ENCODE results near the gene CLK1.

DNA sequence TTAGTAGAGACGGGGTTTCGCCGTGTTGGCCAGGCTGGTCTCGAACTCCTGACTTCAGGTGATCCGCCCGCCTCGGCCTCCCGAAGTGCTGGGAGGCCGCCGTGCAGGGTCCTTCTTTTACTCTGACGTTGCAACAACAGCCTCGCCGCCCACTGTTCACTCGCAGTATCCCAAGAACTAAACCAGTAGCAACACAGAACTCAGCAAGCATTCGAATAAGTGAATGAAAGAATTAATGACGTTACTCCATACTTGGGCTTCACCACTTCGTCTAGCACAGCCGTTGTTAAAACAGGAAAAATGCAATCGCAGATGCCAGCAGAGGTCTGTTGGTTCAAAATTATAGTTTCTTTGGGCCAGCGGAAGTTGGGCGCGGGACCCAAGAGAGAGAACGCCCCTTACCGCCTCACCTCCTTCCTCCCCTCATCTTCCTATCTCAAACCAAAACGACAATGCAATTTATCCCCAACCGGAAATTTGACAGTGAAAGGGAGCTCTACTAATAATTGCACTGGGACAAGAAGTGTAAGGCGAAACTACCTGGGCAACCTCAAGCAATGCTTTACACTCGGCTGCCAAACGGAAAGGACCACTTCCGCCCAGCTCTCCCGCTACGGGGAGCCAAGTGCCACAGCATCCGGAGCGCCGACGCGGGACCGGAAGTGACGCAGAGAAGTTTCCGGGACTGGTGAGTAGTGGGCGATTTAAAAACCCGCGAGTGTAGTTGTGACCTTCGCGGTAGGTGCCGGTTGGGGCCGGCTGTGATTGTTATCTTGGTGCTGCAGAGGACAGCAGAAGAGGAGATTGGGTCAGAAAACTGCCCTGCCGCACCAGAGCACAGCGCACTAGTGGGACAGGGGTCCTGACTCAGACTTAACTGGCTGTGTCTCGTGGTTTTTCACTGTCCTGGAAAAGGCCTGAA lies 24.5 kb upstream of the CLK1 start, which contains the start of the genes NIF3L1 and PPIL3:
- TF ChIP-seq CTCF (IDR thresholded peaks at IDR 0.05; ENCODE audit: insufficient read depth, low read length) = no peak
- peak; percentile 99 for TF ChIP-seq GABPA (IDR thresholded peaks at IDR 0.05; ENCODE audit: low read depth)
- TF ChIP-seq REST (IDR thresholded peaks at IDR 0.05; ENCODE audit: insufficient replicate concordance, low read depth) = peak; percentile 83
- TF ChIP-seq POLR2AphosphoS5 (IDR thresholded peaks at IDR 0.05; ENCODE audit: low read depth) = peak; percentile 66
- peak; percentile 25; the same call in 1 of the 2 replicates for TF ChIP-seq SPI1 (IDR thresholded peaks at IDR 0.05; ENCODE audit: borderline replicate concordance, low read depth)
